ENCODE results near the gene SNX30.

Gene SNX30

DNA sequence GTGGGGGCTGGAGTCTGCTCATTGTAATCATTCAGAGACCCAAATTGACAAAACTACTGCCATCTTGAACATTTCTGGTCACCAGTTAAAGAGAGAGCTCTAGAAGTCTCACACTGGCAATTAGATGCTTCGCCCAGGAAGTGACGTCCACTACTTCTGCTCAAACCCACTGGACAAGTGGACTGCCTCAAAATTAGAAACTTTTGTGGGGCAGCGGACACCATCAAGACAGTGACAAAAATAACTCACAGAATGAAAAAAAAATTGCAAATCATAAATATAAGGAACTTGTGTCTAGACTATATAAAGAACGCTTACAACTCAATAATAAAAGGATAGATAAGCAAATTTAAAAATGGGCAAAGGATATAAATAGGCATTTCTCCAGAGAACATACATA, 149.9 kb downstream of the SNX30 start:
- Histone ChIP-seq H2AFZ (ENCODE audit: low read length) (no peak overlapping the region), H3K79me2 (ENCODE audit: insufficient read depth, low read length) (no peaks in the 10 kb centered on the region), H3K4me3 (ENCODE audit: low read length, poor library complexity, severe bottlenecking) (no peak overlapping the region), H4K20me1 (ENCODE audit: insufficient read depth, low read length, poor library complexity, severe bottlenecking) (no peaks in the 10 kb centered on the region), H3K4me1 (ENCODE audit: insufficient read depth, low read length, poor library complexity, severe bottlenecking) (no peaks in the 10 kb centered on the region), H3K9me2 (replicated peaks; ENCODE audit: low read depth, low read length) (no peaks in the 10 kb centered on the region), H3K27me3 (ENCODE audit: insufficient read depth, low read length, poor library complexity, severe bottlenecking) (no peaks in the 10 kb centered on the region), H3K9ac (ENCODE audit: low read depth, low read length, poor library complexity, severe bottlenecking) (no peak overlapping the region), H3F3A (ENCODE audit: low read depth) (no peaks in the 10 kb centered on the region), H3K36me3 (ENCODE audit: insufficient read depth, low read length) (no peaks in the 10 kb centered on the region), H3K4me2 (ENCODE audit: low read depth, low read length, poor library complexity, severe bottlenecking) (no peak overlapping the region), H3K9me3 (ENCODE audit: insufficient read depth, low read depth, low read length) (no peaks in the 10 kb centered on the region)
- TF ChIP-seq, protein P1, sequence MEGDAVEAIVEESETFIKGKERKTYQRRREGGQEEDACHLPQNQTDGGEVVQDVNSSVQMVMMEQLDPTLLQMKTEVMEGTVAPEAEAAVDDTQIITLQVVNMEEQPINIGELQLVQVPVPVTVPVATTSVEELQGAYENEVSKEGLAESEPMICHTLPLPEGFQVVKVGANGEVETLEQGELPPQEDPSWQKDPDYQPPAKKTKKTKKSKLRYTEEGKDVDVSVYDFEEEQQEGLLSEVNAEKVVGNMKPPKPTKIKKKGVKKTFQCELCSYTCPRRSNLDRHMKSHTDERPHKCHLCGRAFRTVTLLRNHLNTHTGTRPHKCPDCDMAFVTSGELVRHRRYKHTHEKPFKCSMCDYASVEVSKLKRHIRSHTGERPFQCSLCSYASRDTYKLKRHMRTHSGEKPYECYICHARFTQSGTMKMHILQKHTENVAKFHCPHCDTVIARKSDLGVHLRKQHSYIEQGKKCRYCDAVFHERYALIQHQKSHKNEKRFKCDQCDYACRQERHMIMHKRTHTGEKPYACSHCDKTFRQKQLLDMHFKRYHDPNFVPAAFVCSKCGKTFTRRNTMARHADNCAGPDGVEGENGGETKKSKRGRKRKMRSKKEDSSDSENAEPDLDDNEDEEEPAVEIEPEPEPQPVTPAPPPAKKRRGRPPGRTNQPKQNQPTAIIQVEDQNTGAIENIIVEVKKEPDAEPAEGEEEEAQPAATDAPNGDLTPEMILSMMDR (conservative IDR thresholded peaks at IDR 0.05; ENCODE audit: low read length) = no peak
- no peak for TF ChIP-seq EZH2phosphoT487 (IDR thresholded peaks at IDR 0.05; ENCODE audit: borderline replicate concordance)

DNA sequence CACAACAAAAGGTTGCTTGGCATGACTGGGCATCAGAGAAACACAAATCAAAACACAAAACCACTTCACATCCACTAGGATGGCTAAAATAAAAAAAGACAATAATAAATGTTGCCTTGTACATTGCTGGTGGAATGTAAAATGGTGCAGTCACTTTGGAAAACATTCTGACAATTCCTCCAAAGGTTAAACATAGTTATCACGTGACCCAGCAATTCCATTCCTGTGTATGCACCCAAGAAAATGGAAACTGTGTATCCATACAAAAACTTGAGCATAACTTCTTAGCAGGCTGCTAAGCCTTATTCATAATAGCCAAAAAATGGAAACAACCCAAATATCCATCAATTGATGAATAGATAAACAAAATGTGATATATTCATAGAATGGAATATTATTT, 150.3 kb downstream of the SNX30 start:
- Histone ChIP-seq H3K9me3 (ENCODE audit: insufficient read depth, low read depth, low read length) (no peaks in the 10 kb centered on the region), H4K20me1 (ENCODE audit: insufficient read depth, low read length, poor library complexity, severe bottlenecking) (no peaks in the 10 kb centered on the region), H2AFZ (ENCODE audit: low read length) (no peak overlapping the region), H3K79me2 (ENCODE audit: insufficient read depth, low read length) (no peaks in the 10 kb centered on the region), H3K36me3 (ENCODE audit: insufficient read depth, low read length) (no peaks in the 10 kb centered on the region), H3F3A (ENCODE audit: low read depth) (no peaks in the 10 kb centered on the region), H3K9me2 (replicated peaks; ENCODE audit: low read depth, low read length) (no peaks in the 10 kb centered on the region), H3K27me3 (ENCODE audit: insufficient read depth, low read length, poor library complexity, severe bottlenecking) (no peaks in the 10 kb centered on the region), H3K4me3 (ENCODE audit: low read length, poor library complexity, severe bottlenecking) (no peak overlapping the region), H3K4me2 (ENCODE audit: low read depth, low read length, poor library complexity, severe bottlenecking) (no peak overlapping the region), H3K4me1 (ENCODE audit: insufficient read depth, low read length, poor library complexity, severe bottlenecking) (no peaks in the 10 kb centered on the region), H3K9ac (ENCODE audit: low read depth, low read length, poor library complexity, severe bottlenecking) (no peak overlapping the region)
- no peak for TF ChIP-seq EZH2phosphoT487 (IDR thresholded peaks at IDR 0.05; ENCODE audit: borderline replicate concordance)
- TF ChIP-seq, protein P1 (conservative IDR thresholded peaks at IDR 0.05; ENCODE audit: low read length) = no peak

DNA sequence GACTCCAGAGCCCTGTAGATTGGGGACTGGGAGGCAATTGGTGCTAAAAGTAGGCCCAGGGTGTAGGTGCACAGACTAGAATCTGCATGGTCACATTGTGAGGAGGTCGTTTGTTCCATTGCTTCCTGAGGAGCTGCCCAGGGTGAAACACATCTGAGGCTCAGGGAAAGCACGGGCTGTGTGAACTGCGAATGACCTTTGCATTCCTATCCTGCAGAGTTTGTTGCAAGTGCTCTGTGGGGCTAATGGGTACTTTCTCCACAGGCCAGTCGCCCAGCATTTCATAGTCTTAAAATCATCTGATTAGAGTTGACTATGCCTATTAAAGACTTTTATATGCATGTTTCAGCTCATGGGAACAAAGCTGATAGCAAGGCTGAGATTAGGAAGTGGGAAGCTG, 154.5 kb downstream of the SNX30 start:
- Histone ChIP-seq H3F3A (ENCODE audit: low read depth) (no peaks in the 10 kb centered on the region), H3K4me1 (ENCODE audit: insufficient read depth, low read length, poor library complexity, severe bottlenecking) (no peaks in the 10 kb centered on the region), H3K36me3 (ENCODE audit: insufficient read depth, low read length) (no peaks in the 10 kb centered on the region), H3K9me2 (replicated peaks; ENCODE audit: low read depth, low read length) (no peaks in the 10 kb centered on the region), H3K9ac (ENCODE audit: low read depth, low read length, poor library complexity, severe bottlenecking) (no peak overlapping the region), H3K27me3 (ENCODE audit: insufficient read depth, low read length, poor library complexity, severe bottlenecking) (no peaks in the 10 kb centered on the region), H3K4me3 (ENCODE audit: low read length, poor library complexity, severe bottlenecking) (no peak overlapping the region), H3K9me3 (ENCODE audit: insufficient read depth, low read depth, low read length) (no peaks in the 10 kb centered on the region), H3K79me2 (ENCODE audit: insufficient read depth, low read length) (no peaks in the 10 kb centered on the region), H2AFZ (ENCODE audit: low read length) (no peak overlapping the region), H4K20me1 (ENCODE audit: insufficient read depth, low read length, poor library complexity, severe bottlenecking) (no peaks in the 10 kb centered on the region), H3K4me2 (ENCODE audit: low read depth, low read length, poor library complexity, severe bottlenecking) (no peak overlapping the region)
- TF ChIP-seq, protein P1 (conservative IDR thresholded peaks at IDR 0.05; ENCODE audit: low read length) = no peak
- no peak for TF ChIP-seq EZH2phosphoT487 (IDR thresholded peaks at IDR 0.05; ENCODE audit: borderline replicate concordance)
